ENCODE results near the gene TIE1.

GRCh38 chr1:43253173-43253572 lies 47.6 kb upstream of the TIE1 start:
- TF ChIP-seq, protein P1, sequence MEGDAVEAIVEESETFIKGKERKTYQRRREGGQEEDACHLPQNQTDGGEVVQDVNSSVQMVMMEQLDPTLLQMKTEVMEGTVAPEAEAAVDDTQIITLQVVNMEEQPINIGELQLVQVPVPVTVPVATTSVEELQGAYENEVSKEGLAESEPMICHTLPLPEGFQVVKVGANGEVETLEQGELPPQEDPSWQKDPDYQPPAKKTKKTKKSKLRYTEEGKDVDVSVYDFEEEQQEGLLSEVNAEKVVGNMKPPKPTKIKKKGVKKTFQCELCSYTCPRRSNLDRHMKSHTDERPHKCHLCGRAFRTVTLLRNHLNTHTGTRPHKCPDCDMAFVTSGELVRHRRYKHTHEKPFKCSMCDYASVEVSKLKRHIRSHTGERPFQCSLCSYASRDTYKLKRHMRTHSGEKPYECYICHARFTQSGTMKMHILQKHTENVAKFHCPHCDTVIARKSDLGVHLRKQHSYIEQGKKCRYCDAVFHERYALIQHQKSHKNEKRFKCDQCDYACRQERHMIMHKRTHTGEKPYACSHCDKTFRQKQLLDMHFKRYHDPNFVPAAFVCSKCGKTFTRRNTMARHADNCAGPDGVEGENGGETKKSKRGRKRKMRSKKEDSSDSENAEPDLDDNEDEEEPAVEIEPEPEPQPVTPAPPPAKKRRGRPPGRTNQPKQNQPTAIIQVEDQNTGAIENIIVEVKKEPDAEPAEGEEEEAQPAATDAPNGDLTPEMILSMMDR (IDR thresholded peaks at IDR 0.05): no peak
- no peak for TF ChIP-seq EZH2 (IDR thresholded peaks at IDR 0.05)
- no peak for TF ChIP-seq EZH2phosphoT487 (IDR thresholded peaks at IDR 0.05)

Measured in neural progenitor cell (in vitro differentiated cells).